K562 (cell line): Measurements from ENCODE around the gene VILL. TPM values are rescaled to one million over a fixed set of nuclear protein-coding genes. Genes with fewer than 3 reads are reported as not detected.

Experiments
- HEY1 ChIP-seq: fragments of 250-450 bp; sonication (Bioruptor Pico); IDR thresholded peaks from 2 replicates; pipeline ENCODE4 v1.5.0; 2020; ENCODE audit warnings: mild to moderate bottlenecking, moderate library complexity, borderline replicate concordance
- OTX1 ChIP-seq: fragments of 450-650 bp; formaldehyde crosslinking; IDR thresholded peaks from 2 replicates; pipeline ENCODE4 v1.4.0; 2022; ENCODE audit warnings: mild to moderate bottlenecking
- POU5F1 ChIP-seq: fragments of 150-350 bp; IDR thresholded peaks from 2 replicates; pipeline ENCODE4 v1.6.1; 2014; ENCODE audit warnings: borderline replicate concordance, low read length, low read depth, mild to moderate bottlenecking; ENCODE audit not compliant: partially characterized antibody
- TAF7 ChIP-seq: fragments of 450-650 bp; IDR thresholded peaks from 2 replicates; pipeline ENCODE4 v1.6.1; 2016; ENCODE audit warnings: missing genetic modification characterization, missing compliant biosample characterization
- TEAD1 ChIP-seq, 2 experiments: fragments of 450-650 bp in 1 of 2; sonication (generic) in 1 of 2; formaldehyde crosslinking; IDR thresholded peaks; 2 replicates each; pipeline versions ENCODE4 v1.4.0 to v1.8.0; 2020 to 2022; ENCODE audit warnings: mild to moderate bottlenecking in 2 of 2, missing genetic modification reagents in 1 of 2
- ZBTB17 ChIP-seq: fragments of 450-650 bp; formaldehyde crosslinking; IDR thresholded peaks from 2 replicates; pipeline ENCODE4 v1.4.0; 2020; ENCODE audit warnings: mild to moderate bottlenecking
- ZNF431 ChIP-seq: sonication (generic); formaldehyde crosslinking; IDR thresholded peaks from 2 replicates; pipeline ENCODE4 v1.8.0; 2022; ENCODE audit warnings: mild to moderate bottlenecking, missing genetic modification reagents
- ZNF696 ChIP-seq: fragments of 250-450 bp; sonication (Bioruptor Pico); conservative IDR thresholded peaks from 2 replicates; pipeline ENCODE4 v1.4.0; 2020; ENCODE audit warnings: mild to moderate bottlenecking, moderate library complexity
- polyA plus RNA-seq, 8 experiments: library from polyadenylated mRNA; depleted of rRNA in 4 of 8; stranded (reverse) in 5 of 8; unstranded in 3 of 8; fragments of >200 nt; fragmentation: Nextera tagmentation in 2 of 8; fragmentation: Illumina TruSeq in 1 of 8; extraction: Ambion mirVana in 2 of 8; extraction: Trizol in 1 of 8; gene quantifications; 2 replicates each; pipeline versions ENCODE4 v1.2.1 to v1.2.3, GENCODE V29; 2011 to 2014; ENCODE audit warnings: inconsistent platforms in 1 of 8, missing spikeins in 1 of 8
- total RNA-seq, 7 experiments: library from RNA; depleted of rRNA in 6 of 7; stranded (reverse); fragments of >200 nt in 6 of 7; fragmentation: Illumina TruSeq in 2 of 7; extraction: Trizol in 2 of 7; gene quantifications; 2 replicates each; pipeline versions ENCODE4 v1.2.1 to v1.2.3, GENCODE V29; 2011 to 2021; ENCODE audit warnings: low replicate concordance in 1 of 7
- TF ChIP-seq, protein P1 (sequence below), 3 experiments: IDR thresholded peaks in 2 of 3; conservative IDR thresholded peaks in 1 of 3; 2 replicates each; pipeline ENCODE4 v1.5.1; 2011 to 2012; ENCODE audit warnings: low read length in 3 of 3, mild to moderate bottlenecking in 3 of 3, control low read depth in 2 of 3, improper control_type of control experiment in 1 of 3, inconsistent platforms in 1 of 3, low read depth in 1 of 3, mixed read lengths in 1 of 3, moderate library complexity in 1 of 3; ENCODE audit not compliant: insufficient read depth in 2 of 3
- TF ChIP-seq, protein P2 (sequence below): fragments of 450-650 bp; formaldehyde crosslinking; IDR thresholded peaks from 2 replicates; pipeline ENCODE4 v1.4.0; 2020; ENCODE audit warnings: mild to moderate bottlenecking, moderate library complexity
- TF ChIP-seq, protein P3 (sequence below), 2 experiments: fragments of 450-650 bp; formaldehyde crosslinking in 1 of 2; IDR thresholded peaks; 2 replicates each; pipeline versions ENCODE4 v1.4.0 to v1.6.1; 2014 to 2020; ENCODE audit warnings: mild to moderate bottlenecking in 2 of 2, borderline replicate concordance in 1 of 2, low read depth in 1 of 2

The VILL gene
- total and polyA plus RNA-seq, 9 of the 15 experiments (the other 6 are each of a cell fraction or from before 2014, with no cell fraction given): 0.11 to 16.0 (median 8.8) TPM

DNA sequence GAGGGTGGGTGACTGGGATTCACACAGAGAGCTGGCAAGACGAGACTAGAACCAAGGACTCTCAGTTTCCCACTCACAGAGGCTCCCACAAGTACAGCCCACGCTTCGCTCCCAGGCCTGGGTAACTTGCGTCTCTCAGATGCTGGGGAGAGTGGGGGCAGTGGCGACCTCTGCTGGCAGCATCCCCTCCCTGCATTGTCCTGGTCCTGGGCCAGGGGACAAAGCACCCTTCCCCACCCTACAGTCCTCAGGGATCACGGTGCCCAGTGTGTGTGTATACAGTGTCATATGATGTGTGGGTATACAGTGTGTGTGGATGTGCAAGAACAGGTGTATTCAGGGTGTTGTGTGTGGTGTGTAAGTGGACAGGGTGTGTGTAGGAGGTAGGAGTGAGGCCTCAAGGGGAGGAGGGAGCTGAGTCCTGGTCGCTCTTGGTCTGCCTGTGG lies 12.8 kb downstream of the VILL start (continued):
- TF ChIP-seq ZNF696 (CRISPR knock-in tag): no peak
- TF ChIP-seq, protein P1, sequence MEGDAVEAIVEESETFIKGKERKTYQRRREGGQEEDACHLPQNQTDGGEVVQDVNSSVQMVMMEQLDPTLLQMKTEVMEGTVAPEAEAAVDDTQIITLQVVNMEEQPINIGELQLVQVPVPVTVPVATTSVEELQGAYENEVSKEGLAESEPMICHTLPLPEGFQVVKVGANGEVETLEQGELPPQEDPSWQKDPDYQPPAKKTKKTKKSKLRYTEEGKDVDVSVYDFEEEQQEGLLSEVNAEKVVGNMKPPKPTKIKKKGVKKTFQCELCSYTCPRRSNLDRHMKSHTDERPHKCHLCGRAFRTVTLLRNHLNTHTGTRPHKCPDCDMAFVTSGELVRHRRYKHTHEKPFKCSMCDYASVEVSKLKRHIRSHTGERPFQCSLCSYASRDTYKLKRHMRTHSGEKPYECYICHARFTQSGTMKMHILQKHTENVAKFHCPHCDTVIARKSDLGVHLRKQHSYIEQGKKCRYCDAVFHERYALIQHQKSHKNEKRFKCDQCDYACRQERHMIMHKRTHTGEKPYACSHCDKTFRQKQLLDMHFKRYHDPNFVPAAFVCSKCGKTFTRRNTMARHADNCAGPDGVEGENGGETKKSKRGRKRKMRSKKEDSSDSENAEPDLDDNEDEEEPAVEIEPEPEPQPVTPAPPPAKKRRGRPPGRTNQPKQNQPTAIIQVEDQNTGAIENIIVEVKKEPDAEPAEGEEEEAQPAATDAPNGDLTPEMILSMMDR (IDR thresholded peaks at IDR 0.05 in 2 of 3, conservative IDR thresholded peaks at IDR 0.05 in 1 of 3; ENCODE audit: insufficient read depth in 2 of 3, low read depth in 1 of 3, low read length in 3 of 3): peak; percentile 79 to 99 (median 86)
- no peak for TF ChIP-seq ZNF431
- TF ChIP-seq HEY1 (CRISPR knock-in tag): no peak
- TF ChIP-seq, protein P2, sequence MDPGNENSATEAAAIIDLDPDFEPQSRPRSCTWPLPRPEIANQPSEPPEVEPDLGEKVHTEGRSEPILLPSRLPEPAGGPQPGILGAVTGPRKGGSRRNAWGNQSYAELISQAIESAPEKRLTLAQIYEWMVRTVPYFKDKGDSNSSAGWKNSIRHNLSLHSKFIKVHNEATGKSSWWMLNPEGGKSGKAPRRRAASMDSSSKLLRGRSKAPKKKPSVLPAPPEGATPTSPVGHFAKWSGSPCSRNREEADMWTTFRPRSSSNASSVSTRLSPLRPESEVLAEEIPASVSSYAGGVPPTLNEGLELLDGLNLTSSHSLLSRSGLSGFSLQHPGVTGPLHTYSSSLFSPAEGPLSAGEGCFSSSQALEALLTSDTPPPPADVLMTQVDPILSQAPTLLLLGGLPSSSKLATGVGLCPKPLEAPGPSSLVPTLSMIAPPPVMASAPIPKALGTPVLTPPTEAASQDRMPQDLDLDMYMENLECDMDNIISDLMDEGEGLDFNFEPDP (CRISPR knock-in tag): no peak
- 0 out of 2 replicates have a peak, but pooled peaks have one; percentile 38 for TF ChIP-seq ZBTB17 (CRISPR knock-in tag)
- 0 out of 4 replicates have a peak, but pooled peaks of 1 of the 2 experiments have one; percentile 19 for TF ChIP-seq TEAD1 (CRISPR knock-in tag; IDR thresholded peaks at IDR 0.05)
- TF ChIP-seq POU5F1: no peak
- no peak for TF ChIP-seq TAF7 (tag)
- TF ChIP-seq, protein P3, sequence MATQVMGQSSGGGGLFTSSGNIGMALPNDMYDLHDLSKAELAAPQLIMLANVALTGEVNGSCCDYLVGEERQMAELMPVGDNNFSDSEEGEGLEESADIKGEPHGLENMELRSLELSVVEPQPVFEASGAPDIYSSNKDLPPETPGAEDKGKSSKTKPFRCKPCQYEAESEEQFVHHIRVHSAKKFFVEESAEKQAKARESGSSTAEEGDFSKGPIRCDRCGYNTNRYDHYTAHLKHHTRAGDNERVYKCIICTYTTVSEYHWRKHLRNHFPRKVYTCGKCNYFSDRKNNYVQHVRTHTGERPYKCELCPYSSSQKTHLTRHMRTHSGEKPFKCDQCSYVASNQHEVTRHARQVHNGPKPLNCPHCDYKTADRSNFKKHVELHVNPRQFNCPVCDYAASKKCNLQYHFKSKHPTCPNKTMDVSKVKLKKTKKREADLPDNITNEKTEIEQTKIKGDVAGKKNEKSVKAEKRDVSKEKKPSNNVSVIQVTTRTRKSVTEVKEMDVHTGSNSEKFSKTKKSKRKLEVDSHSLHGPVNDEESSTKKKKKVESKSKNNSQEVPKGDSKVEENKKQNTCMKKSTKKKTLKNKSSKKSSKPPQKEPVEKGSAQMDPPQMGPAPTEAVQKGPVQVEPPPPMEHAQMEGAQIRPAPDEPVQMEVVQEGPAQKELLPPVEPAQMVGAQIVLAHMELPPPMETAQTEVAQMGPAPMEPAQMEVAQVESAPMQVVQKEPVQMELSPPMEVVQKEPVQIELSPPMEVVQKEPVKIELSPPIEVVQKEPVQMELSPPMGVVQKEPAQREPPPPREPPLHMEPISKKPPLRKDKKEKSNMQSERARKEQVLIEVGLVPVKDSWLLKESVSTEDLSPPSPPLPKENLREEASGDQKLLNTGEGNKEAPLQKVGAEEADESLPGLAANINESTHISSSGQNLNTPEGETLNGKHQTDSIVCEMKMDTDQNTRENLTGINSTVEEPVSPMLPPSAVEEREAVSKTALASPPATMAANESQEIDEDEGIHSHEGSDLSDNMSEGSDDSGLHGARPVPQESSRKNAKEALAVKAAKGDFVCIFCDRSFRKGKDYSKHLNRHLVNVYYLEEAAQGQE (IDR thresholded peaks at IDR 0.05; ENCODE audit: borderline replicate concordance): peak; percentile 86
- TF ChIP-seq, protein P3 (CRISPR knock-in tag; IDR thresholded peaks at IDR 0.05; ENCODE audit: low read depth): no peak
- peak; percentile 63; the same call in 1 of the 2 replicates for TF ChIP-seq OTX1 (CRISPR knock-in tag)
